Thyroid gland (tissue), 4 donors: ENCODE results near the gene TMC8.

Experiments used
- POLR2A ChIP-seq, 2 donors: fragments of 450-650 bp; IDR thresholded peaks; one replicate each; pipeline ENCODE4 v1.6.1; 2017; ENCODE audit warnings: antibody characterized with exemption in 2 of 2, mild to moderate bottlenecking in 2 of 2, moderate library complexity in 1 of 2
- TF ChIP-seq, protein P1 (sequence below), 6 experiments: fragments of 200-600 bp in 3 of 6; fragments of 450-650 bp in 3 of 6; sonication (generic) in 3 of 6; IDR thresholded peaks; one replicate each; pipeline ENCODE4 v1.5.1; 2016 to 2019; ENCODE audit warnings: antibody characterized with exemption in 6 of 6, mild to moderate bottlenecking in 2 of 6, inconsistent platforms in 1 of 6, moderate library complexity in 1 of 6

DNA sequence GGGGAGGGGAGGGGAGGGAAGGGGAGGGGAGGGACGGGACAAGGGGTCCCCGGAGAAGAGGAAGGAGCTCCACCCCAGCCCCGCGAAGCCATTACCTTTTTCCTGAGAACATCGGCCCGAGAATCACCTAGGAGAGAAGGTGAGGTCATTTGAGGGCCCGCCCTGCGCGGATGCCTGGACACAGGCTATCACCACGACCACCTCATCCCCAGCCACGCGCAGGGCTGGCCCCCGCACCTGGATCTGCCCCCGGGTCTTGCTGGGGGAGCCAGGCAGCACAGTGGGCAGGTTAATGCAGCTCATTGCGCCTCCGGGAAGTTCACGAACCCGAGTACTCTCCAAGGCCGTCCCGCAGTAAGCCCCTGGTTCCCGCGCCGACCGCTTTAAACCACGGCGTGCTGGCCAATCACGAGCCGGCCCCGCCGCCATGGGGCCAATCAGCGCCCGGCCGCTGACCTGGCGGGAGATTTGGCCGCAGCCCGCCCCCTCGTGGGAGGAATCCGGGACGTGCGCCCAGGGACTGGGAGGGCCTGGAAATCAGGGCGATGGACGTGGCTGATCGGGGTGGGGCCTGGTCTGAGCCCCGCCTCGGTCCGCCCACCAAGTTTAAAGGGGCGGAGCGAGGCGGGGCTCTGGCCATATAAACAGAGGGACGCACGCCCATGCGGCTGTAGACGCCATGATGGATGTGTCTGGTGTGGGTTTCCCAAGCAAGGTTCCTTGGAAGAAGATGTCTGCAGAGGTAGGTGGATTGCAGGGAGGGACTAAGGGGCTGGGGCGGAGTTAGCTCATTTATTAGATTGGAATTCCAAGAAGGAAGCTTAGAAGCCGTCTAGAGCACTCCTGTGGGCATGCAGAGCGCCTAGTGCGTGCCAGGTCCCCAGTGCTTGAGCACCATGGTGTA lies 56.4 kb downstream of the TMC8 start, which contains the start of the genes AFMID and TK1:
- peak in 1 of 2 donors; percentile 80 for TF ChIP-seq POLR2A (IDR thresholded peaks at IDR 0.05)
- TF ChIP-seq, protein P1, sequence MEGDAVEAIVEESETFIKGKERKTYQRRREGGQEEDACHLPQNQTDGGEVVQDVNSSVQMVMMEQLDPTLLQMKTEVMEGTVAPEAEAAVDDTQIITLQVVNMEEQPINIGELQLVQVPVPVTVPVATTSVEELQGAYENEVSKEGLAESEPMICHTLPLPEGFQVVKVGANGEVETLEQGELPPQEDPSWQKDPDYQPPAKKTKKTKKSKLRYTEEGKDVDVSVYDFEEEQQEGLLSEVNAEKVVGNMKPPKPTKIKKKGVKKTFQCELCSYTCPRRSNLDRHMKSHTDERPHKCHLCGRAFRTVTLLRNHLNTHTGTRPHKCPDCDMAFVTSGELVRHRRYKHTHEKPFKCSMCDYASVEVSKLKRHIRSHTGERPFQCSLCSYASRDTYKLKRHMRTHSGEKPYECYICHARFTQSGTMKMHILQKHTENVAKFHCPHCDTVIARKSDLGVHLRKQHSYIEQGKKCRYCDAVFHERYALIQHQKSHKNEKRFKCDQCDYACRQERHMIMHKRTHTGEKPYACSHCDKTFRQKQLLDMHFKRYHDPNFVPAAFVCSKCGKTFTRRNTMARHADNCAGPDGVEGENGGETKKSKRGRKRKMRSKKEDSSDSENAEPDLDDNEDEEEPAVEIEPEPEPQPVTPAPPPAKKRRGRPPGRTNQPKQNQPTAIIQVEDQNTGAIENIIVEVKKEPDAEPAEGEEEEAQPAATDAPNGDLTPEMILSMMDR (IDR thresholded peaks at IDR 0.05) = peak; percentile 34 to 91 (median 65)
